IgD-negative memory B cell (primary cell): ENCODE data around the gene FAM131C. TPM values are rescaled to one million over a fixed set of nuclear protein-coding genes. Genes with fewer than 3 reads are reported as not detected.

Experiments
- H3K27ac Mint-ChIP-seq, 3 donors: one replicate each; pipeline ENCODE4 v1.8.0; 2020 to 2022; ENCODE audit warnings: mild to moderate bottlenecking in 3 of 3, mixed read lengths in 3 of 3, moderate library complexity in 1 of 3
- H3K27me3 Mint-ChIP-seq: one replicate; pipeline ENCODE4 v1.8.0; 2021; ENCODE audit warnings: mixed read lengths
- H3K36me3 Mint-ChIP-seq: one replicate; pipeline ENCODE4 v1.8.0; 2020; ENCODE audit warnings: mild to moderate bottlenecking, mixed read lengths
- H3K4me1 Mint-ChIP-seq, 3 donors: one replicate each; pipeline ENCODE4 v1.8.0; 2020 to 2022; ENCODE audit warnings: mixed read lengths in 3 of 3, mild to moderate bottlenecking in 1 of 3
- H3K4me3 Mint-ChIP-seq, 4 donors: one replicate each; pipeline ENCODE4 v1.8.0; 2020 to 2022; ENCODE audit warnings: mild to moderate bottlenecking in 4 of 4, mixed read lengths in 4 of 4, moderate library complexity in 3 of 4
- H3K9me3 Mint-ChIP-seq, 3 donors: one replicate each; pipeline ENCODE4 v1.8.0; 2020 to 2021; ENCODE audit warnings: mixed read lengths in 3 of 3, mild to moderate bottlenecking in 1 of 3
- polyA plus RNA-seq: library from polyadenylated mRNA; unstranded; fragments of 300-500 nt; fragmentation: Illumina TruSeq; gene quantifications from one replicate; pipeline ENCODE4 v1.2.3, GENCODE V29; 2021

Gene FAM131C
- polyA plus RNA-seq, 1 donor from 2014 or later, result not detected

- peaks cover 11% of the 10 kb centered on the region for H3K27me3 Mint-ChIP-seq
- H3K9me3 Mint-ChIP-seq, result peaks cover 0 to 2% (median 0%) of the 10 kb centered on the region in 3 donors
Observed at GRCh38 chr1:16091296-16091695, 17.8 kb upstream of the FAM131C start.

GRCh38 chr1:16090076-16090826 lies 16.8 kb upstream of the FAM131C start:
- Mint-ChIP-seq H3K27ac (no peak overlapping the region), H3K4me3 (no peak overlapping the region), H3K27me3 (peaks cover 3% of the 10 kb centered on the region), H3K4me1 (peaks cover 0 to 6% (median 3%) of the 10 kb centered on the region in 3 donors), H3K36me3 (peaks cover 2% of the 10 kb centered on the region), H3K9me3 (no peaks in the 10 kb centered on the region)

More at GRCh38 chr1:16091296-16091695, 17.8 kb upstream of the FAM131C start:
- H3K4me3 Mint-ChIP-seq, result no peak overlapping the region
- H3K27ac Mint-ChIP-seq, result no peak overlapping the region
- peaks cover 0 to 6% (median 2%) of the 10 kb centered on the region in 3 donors for H3K4me1 Mint-ChIP-seq
- H3K36me3 Mint-ChIP-seq, result peaks cover 2% of the 10 kb centered on the region

GRCh38 chr1:16088996-16089395 lies 15.5 kb upstream of the FAM131C start:
- Mint-ChIP-seq H3K27me3 (peaks cover under 1% of the 10 kb centered on the region), H3K4me3 (peak overlapping the region in 1 of 4 donors; percentile 32), H3K36me3 (peaks cover 2% of the 10 kb centered on the region)

GRCh38 chr1:16088351-16088911 lies 15.0 kb upstream of the FAM131C start:
- peaks cover 2% of the 10 kb centered on the region for H3K36me3 Mint-ChIP-seq
- H3K27me3 Mint-ChIP-seq, result no peaks in the 10 kb centered on the region
- no peak overlapping the region for H3K27ac Mint-ChIP-seq
- H3K9me3 Mint-ChIP-seq, result no peaks in the 10 kb centered on the region
- no peak overlapping the region for H3K4me3 Mint-ChIP-seq
- peaks cover 0 to 5% (median 2%) of the 10 kb centered on the region in 3 donors for H3K4me1 Mint-ChIP-seq

More at GRCh38 chr1:16088996-16089395, 15.5 kb upstream of the FAM131C start:
- no peaks in the 10 kb centered on the region for H3K9me3 Mint-ChIP-seq
- H3K27ac Mint-ChIP-seq, result no peak overlapping the region
- peaks cover 0 to 5% (median 2%) of the 10 kb centered on the region in 3 donors for H3K4me1 Mint-ChIP-seq

- Mint-ChIP-seq H3K27me3 (no peaks in the 10 kb centered on the region), H3K4me1 (peaks cover 0 to 5% (median 2%) of the 10 kb centered on the region in 3 donors), H3K27ac (no peak overlapping the region), H3K4me3 (no peak overlapping the region), H3K36me3 (peaks cover 2% of the 10 kb centered on the region), H3K9me3 (no peaks in the 10 kb centered on the region)
Observed at GRCh38 chr1:16087733-16088132, 14.3 kb upstream of the FAM131C start.

GRCh38 chr1:16085522-16085921 lies 12.1 kb upstream of the FAM131C start:
- Mint-ChIP-seq H3K9me3 (no peaks in the 10 kb centered on the region), H3K4me1 (peaks cover 0 to 5% (median 2%) of the 10 kb centered on the region in 3 donors), H3K27ac (no peak overlapping the region)

GRCh38 chr1:16083486-16083885 lies 10.0 kb upstream of the FAM131C start:
- no peaks in the 10 kb centered on the region for H3K9me3 Mint-ChIP-seq
- no peaks in the 10 kb centered on the region for H3K27me3 Mint-ChIP-seq
- no peaks in the 10 kb centered on the region for H3K36me3 Mint-ChIP-seq
- H3K27ac Mint-ChIP-seq, result no peak overlapping the region
- no peak overlapping the region for H3K4me3 Mint-ChIP-seq
- peaks cover 6 to 8% (median 7%) of the 10 kb centered on the region in 3 donors for H3K4me1 Mint-ChIP-seq

More at GRCh38 chr1:16085522-16085921, 12.1 kb upstream of the FAM131C start:
- no peak overlapping the region for H3K4me3 Mint-ChIP-seq
- no peaks in the 10 kb centered on the region for H3K27me3 Mint-ChIP-seq
- H3K36me3 Mint-ChIP-seq, result no peaks in the 10 kb centered on the region

GRCh38 chr1:16082283-16083038 lies 9.0 kb upstream of the FAM131C start:
- H3K27me3 Mint-ChIP-seq, result no peaks in the 10 kb centered on the region
- H3K27ac Mint-ChIP-seq, result no peak overlapping the region

GRCh38 chr1:16081636-16082035 lies 8.2 kb upstream of the FAM131C start:
- Mint-ChIP-seq H3K4me3 (no peak overlapping the region), H3K27me3 (no peaks in the 10 kb centered on the region), H3K27ac (no peak overlapping the region)

More at GRCh38 chr1:16082283-16083038, 9.0 kb upstream of the FAM131C start:
- no peaks in the 10 kb centered on the region for H3K36me3 Mint-ChIP-seq
- no peak overlapping the region for H3K4me3 Mint-ChIP-seq
- no peaks in the 10 kb centered on the region for H3K9me3 Mint-ChIP-seq
- H3K4me1 Mint-ChIP-seq, result peaks cover 6 to 8% (median 7%) of the 10 kb centered on the region in 3 donors

GRCh38 chr1:16080422-16081150 lies 7.1 kb upstream of the FAM131C start:
- Mint-ChIP-seq H3K4me3 (no peak overlapping the region), H3K4me1 (peaks cover 6 to 8% (median 7%) of the 10 kb centered on the region in 3 donors), H3K27ac (no peak overlapping the region), H3K36me3 (peaks cover 1% of the 10 kb centered on the region), H3K9me3 (no peaks in the 10 kb centered on the region), H3K27me3 (peaks cover 3% of the 10 kb centered on the region)

More at GRCh38 chr1:16081636-16082035, 8.2 kb upstream of the FAM131C start:
- Mint-ChIP-seq H3K36me3 (no peaks in the 10 kb centered on the region), H3K4me1 (peaks cover 6 to 8% (median 7%) of the 10 kb centered on the region in 3 donors), H3K9me3 (no peaks in the 10 kb centered on the region)

GRCh38 chr1:16078925-16079656 lies 5.6 kb upstream of the FAM131C start:
- H3K36me3 Mint-ChIP-seq, result peaks cover 1% of the 10 kb centered on the region
- no peaks in the 10 kb centered on the region for H3K9me3 Mint-ChIP-seq
- peaks cover 6 to 11% (median 10%) of the 10 kb centered on the region in 3 donors for H3K4me1 Mint-ChIP-seq
- H3K4me3 Mint-ChIP-seq, result peak overlapping the region; percentile 47 to 94 (median 61)
- H3K27ac Mint-ChIP-seq, result peak overlapping the region in 2 of 3 donors; percentile 7 to 35
- peaks cover 7% of the 10 kb centered on the region for H3K27me3 Mint-ChIP-seq

GRCh38 chr1:16077406-16078245 lies 4.2 kb upstream of the FAM131C start:
- Mint-ChIP-seq H3K27me3 (peaks cover 11% of the 10 kb centered on the region), H3K36me3 (peaks cover 1% of the 10 kb centered on the region), H3K9me3 (no peaks in the 10 kb centered on the region), H3K27ac (peak overlapping the region in 1 of 3 donors; percentile 73), H3K4me3 (peak overlapping the region in 1 of 4 donors; percentile 76), H3K4me1 (peaks cover 10 to 16% (median 14%) of the 10 kb centered on the region in 3 donors)

- H3K36me3 Mint-ChIP-seq, result peaks cover 1% of the 10 kb centered on the region
- H3K27ac Mint-ChIP-seq, result peak overlapping the region in 1 of 3 donors; percentile 73
- H3K4me3 Mint-ChIP-seq, result no peak overlapping the region
- H3K9me3 Mint-ChIP-seq, result no peaks in the 10 kb centered on the region
- H3K27me3 Mint-ChIP-seq, result peaks cover 15% of the 10 kb centered on the region
- peaks cover 10 to 16% (median 14%) of the 10 kb centered on the region in 3 donors for H3K4me1 Mint-ChIP-seq
Observed at GRCh38 chr1:16076865-16077238, 3.4 kb upstream of the FAM131C start.
